HG03025 (cell line): ENCODE measurements around the gene DNAJA2.
A peak's percentile ranks its signal among the peaks of the same experiment; 100 is the strongest.
"Not testable (repeated sequence)": the region's sequence is repeated elsewhere in the genome, so short reads cannot be mapped to it uniquely, and the experiment has no call there.

ENCODE experiments used
- ATAC-seq: cut with Tn5 transposase; IDR thresholded peaks from one replicate; pipeline ENCODE4 v1.9.1; 2021; ENCODE audit warnings: mild to moderate bottlenecking, moderate library complexity; ENCODE audit not compliant: unreplicated experiment, low FRiP score

The DNAJA2 gene

DNA sequence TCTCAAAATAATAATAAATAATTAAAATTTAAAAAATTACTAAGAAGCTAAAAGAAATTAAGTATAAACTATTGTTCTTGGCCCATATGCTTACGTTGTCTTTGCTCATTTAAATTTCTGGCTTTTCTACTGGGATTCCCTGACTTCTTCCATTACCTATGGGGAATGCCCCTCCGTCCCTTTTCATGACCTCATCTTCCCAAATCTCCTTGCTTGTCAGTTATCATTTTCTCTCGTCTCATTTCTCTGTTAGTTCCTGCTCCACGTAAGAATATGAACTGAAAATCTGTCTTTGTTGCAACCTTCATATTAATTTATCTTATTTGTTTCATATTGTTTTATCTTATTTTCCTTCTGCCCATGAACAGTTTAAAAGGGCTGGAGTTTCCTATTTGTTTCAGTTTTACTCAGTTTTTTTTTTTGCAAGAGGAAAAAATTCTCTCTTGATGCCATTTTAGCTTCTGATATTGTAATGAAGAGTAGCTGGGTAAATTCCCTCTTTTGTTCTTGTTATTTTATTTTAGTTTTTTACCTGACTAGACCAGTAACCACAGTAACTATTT lies 2.5 kb upstream of the DNAJA2 start:
- ATAC-seq: no peak

DNA sequence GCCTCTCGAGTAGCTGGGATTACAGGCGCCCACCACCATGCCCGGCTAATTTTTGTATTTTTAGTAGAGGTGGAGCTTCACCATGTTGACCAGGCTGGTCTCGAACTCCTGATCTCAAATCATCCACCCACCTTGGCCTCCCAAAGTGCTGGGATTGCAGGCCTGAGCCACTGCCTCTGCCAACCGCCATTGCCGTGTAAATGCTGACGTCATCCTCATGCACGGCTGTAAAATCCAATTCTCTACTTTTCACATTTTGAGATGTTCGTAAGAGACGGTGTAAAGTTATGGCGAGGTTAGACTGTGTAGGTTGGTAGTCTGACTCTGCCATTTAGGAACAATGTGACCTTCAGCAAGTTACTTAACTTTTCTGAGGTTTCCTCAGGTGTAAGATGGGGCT lies 1.7 kb upstream of the DNAJA2 start:
- no peak for ATAC-seq

DNA sequence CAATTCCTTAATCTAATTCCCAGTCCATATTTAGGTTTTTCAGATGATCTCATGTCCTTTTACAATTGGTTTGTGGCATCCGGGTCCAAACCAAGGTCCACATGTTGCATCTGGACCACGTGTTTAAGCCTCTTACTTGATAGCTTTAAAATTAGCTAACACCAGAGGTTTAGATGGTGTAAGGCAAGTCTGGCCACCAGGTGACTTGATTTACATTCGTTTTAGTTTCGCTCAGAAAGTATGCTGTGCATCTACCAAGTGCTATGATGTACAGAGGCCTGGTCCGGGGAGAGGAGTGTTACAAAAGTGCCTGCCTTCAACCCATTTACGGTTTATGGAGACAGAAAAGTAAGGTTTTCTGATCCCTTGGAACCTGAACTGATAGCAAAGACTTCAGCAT lies 878 bp upstream of the DNAJA2 start:
- no peak for ATAC-seq

DNA sequence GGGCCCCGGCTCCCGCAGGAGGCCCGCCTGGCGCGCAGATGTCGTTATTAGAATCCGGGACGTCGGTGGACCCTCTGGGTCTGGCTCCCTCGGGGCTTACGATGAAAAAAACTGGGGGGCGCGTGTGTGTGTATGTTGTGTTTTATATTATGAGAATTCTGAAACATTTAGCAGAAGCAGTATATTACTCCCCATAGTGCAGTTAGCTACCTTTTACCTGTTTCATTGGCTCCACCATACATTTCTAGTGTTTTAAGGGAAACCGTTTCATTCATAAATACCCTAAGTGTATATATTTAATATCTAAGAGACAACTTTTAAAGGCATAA lies 486 bp upstream of the DNAJA2 start:
- ATAC-seq: no peak

DNA sequence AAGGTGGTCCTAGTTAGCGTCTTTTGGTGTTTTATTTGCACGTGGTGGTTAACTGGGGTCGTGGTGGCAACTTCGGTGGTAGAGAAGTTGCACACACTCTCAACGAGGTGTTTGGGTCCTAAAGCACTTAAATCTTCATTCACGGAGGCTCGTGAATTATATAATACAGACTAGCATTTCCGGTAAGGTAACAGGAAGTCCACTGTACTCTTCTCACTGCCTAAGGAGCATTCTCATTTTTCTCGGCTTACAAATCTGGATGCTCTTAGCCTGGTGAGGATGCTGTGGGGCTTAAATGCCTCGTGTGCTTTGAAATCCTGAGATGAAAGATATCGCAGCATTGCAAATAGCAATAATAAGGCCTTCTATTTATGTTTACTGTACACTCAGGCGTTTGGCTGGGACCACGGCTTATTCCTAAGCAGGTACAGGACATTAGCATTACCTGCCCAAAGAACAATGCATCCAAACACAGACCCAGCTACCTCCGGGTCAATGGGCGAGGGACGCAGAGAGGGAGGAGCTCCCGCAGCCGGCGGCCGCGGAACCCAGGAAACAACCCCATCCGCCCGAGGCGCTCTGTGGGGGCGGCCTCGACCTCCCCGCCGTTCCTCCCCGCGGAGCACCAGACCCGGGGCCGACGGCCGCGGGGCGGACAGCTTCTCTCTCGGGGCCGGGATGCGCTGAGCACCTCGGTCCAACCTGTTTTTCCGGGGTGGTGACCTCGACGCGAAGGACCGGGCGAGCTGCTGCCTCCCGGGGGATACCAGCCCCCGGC lies 856 bp downstream of the DNAJA2 start:
- peak; percentile 47 for ATAC-seq

DNA sequence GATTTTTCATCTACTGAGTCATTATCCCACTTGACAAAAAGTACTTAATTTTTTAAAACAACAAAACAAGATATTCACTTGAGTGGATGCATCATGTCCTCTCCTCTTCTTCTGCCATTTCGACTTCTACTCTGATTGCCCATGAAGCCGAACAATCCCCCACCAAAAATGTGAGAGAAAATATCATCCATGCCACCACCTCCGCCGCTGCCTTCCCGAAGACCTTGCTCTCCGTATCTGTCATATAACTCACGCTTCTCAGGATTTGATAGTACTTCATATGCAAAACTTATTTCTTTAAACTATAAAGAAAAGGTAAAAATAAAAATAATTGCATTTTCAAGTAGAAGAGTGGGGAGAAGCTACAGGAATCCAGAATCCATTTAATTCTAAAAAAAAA lies 2.2 kb downstream of the DNAJA2 start:
- ATAC-seq: no peak

DNA sequence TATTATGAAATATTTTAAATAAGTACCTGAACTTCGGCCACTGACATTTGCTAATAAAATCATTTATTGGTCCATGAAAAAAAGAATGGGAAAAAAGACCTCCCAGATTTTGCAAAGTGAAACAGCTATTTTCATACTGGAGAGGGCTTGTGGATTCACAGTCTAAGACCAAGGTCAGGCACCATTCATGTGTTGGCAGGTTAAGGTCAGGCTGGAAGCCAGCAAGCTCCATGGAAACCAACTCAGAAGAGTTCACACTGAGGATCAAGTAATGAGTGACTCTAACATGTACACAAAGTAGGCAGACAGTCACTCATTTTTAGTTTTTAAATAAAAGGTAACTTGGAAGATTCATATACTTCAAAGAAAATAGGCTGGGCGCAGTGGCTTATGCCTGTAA lies 3.4 kb downstream of the DNAJA2 start:
- ATAC-seq: no peak

DNA sequence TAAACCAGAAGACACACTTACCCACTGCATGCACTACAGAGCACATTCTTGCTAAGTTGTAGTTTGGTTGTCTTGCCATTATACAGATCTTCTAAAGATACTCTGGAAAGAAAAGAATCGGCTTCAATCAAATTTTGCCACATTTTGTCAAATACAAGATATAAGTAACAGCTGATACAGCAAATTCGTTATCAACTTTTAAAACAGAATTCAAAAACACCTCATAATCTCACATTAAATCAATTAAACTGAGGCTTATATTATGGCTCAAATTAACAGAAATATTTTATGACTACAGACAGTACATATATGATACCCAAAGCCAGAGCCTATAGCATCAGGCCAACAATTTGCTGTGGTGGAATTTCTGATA lies 5.4 kb downstream of the DNAJA2 start:
- ATAC-seq: no peak

DNA sequence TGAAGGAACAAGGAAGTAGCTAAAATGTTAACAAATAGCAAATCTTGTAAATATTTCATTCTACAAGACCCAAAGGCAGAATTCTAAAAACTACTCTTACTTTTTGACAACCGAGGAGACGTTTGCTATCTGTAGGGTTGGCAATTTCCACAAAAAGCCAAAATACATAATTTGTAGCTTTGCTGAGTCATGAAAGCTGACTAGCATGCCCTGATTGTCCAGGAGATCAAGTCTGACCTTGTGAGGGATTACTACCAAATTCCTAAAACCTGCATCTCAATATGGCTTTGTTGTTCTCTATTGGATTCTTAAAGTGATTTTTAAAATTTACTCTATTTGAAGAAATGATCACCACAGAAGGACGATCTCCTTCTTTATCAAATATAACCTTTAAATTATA lies 10.8 kb downstream of the DNAJA2 start:
- ATAC-seq: no peak

DNA sequence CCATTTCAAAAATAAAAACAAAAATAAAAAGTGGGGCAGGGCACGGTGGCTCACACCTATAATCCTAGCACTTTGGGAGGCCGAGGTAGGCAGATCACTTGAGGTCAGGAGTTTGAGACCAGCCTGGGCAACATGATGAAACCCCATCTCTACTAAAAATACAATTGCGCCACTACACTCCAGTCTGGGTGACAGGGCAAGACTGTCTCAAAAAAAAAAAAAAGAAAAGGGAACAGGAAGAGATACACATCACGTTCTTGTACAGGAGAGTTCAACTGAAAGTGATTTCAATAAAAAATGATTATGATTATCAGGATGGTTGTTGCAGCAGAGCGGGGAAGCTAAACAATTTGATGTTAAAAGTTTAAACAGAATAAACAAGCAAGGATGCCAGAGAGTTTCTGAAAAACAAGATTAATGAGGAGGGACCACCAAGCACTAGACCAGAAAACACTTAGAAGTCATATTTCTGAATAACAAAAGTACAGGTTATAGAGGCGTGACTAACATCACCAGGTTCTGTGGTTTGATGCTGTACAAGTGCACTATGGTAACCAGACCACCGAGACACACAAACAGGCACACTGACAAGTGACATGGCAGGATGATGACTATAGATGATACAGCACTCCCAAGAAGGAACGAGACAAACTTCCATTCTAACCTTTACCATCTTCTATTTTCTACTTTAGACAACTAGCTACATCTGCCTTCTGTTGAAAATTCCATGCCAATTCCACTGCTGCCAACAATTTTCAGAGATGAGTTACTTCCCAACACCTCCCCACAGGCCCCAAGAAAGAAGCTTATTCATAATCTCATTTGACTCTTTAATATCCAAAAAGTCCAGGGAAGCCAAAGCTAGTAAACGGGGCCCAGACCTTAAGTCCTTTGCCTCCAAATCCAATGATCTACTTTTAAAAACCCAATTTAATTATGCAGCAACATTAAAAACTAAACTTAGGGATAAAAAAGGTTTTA lies 11.8 kb downstream of the DNAJA2 start:
- ATAC-seq: no peak

DNA sequence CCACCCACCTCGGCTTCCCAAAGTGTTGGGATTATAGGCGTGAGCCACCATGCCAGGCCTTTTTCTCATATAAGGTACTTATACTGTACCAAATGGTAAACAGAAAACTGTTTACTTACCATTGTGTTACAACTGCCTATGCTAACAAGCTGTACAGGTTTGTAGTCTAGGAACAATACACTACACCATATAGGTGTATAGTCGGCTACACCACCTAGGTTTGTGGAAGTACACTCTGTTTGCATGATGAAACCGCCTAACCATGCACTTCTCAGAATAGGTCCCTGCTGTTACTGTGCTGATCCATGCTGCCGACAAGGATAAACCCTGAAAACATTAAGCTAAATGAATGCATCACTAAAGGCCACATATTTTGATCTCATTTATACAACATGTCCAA lies 18.9 kb downstream of the DNAJA2 start:
- ATAC-seq: no peak

DNA sequence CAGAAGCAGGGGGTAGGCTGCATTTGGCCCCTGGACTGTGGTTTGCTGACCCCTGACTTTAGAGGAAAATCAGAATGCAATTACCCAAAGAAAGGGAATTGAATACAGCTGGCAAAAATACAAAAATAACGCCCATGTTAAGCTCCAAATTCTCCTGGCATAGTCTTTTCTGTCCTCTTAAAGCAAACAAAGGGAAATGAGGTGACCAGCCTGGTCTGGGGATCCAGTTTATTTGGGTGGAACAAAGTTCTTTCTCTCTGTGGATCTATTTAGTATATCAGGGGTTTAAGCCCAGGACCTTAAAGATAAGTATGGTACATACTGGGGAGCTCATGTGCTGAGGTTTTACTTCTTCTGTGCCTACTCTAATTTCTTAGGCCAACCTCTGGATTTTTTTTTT lies 23.5 kb downstream of the DNAJA2 start:
- no peak for ATAC-seq

DNA sequence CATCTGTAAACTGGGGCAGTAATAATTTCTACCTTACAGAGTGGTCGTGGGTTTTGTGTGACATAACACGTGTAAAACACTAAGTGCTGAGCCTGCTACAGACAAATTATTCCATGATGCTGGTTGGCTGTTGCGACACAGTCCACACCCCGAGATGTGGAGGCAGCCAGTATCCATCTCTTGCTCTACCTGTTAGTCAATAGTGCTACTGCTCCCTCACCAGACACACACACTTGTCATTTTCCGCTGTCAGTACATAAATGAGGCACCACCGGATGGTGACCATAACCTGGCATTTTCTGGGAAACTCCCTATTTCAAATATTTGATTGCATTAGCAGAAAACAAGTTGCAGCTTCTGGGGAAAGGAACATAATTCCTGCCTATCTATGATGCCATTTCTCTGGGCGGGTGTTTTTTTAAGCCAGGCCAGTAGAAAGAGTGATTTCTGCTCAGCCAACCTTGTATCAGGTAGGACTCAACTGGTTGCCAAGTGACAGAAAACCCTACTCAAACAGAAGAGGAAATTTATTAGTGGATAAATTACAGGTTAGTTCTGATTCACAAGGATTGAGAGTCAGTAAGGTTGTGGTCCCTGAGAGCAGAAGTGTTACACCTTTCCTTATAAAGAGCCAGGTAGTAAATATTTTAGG lies 24.1 kb downstream of the DNAJA2 start:
- ATAC-seq: no peak

DNA sequence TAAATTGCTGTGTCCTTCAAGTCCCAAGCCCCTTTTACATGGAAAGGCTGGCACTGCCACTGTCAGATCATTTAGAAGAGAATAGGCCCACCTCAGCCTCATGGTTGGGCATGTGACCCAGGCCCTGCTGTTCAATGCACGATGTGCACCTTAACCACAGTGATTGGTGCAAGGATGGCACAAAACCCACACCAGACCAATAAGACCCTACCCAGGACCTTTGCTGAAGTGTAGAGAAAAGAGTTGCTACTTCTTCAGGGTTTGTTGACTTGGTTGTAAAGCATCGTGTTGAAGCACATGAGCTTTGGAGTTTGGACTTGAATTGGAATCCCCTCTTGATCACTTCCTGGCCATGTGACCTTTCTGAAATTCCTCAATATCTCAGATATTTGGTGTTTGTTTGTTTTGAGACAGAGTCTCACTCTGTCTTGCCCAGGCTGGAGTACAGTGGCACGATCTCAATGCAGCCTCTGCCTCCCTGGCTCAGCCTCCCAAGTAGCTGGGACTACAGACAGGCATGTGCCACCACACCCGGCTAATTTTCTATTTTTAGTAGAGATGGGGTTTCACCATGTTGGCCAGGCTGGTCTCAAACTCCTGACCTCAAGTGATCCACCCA lies 24.8 kb downstream of the DNAJA2 start:
- no peak for ATAC-seq

DNA sequence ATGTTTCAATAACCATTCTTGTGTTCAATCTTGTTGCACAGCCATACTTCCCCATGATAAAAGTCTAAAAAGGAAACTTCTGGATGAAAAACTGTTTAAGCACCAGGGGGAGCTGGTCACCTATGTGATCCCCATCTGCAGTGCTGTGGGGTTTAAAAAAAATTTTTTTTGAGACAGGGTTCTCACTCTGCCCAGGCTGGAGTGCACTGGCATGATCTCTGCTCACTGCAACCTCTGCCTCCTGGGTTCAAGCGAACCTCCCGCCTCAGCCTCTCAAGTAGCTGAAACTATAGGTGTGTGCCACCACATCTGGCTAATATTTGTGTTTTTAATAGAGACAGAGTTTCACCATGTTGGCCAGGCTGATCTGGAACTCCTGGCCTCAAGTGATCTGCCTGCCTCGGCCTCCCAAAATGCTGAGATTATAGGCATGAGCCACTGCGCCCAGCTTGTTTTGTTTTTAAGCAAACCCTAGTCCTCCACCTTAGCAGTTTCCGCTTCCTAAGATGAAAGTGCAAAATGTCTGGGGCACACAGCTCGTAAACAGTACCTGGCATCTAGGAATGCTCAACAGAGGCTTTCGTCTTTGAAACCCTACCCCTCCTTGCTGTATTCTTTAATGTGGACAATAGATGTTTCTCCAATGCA lies 25.4 kb downstream of the DNAJA2 start:
- ATAC-seq: no peak

DNA sequence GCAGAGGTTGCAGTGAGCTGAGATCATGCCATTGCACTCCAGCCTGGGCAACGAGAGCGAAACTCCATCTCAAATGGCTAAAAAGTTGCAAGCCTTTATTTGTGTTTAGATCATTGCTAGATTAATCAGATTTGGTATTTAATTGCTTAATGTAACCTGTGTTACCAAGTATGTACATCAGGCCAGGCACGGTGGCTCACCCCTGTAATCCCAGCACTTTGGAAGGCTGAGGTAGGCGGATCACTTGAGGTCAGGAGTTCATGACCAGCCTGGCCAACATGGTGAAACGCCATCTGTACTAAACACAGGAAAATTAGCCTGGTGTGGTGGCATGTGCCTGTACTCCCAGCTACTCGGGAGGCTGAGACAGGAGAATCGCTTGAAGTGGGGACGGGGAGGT lies 28.8 kb downstream of the DNAJA2 start:
- not testable (repeated sequence) for ATAC-seq

DNA sequence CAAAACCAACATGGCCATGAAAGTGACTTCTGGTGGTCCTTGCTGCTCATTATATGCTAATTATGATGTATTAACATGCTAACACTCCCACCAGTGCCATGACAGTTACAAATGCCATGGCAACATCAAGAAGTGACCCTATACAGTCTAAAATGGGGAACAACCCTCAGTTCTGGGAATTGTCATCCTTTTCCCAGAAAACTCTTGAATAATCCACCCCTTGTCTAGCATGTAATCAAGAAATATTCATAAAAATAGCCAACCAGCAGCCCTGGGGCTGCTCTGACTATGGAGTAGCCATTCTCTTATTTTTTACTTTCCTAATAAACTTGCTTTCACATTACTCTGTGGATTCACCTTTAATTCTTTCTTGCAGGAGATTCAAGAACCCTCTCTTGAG lies 35.9 kb downstream of the DNAJA2 start:
- ATAC-seq: no peak

DNA sequence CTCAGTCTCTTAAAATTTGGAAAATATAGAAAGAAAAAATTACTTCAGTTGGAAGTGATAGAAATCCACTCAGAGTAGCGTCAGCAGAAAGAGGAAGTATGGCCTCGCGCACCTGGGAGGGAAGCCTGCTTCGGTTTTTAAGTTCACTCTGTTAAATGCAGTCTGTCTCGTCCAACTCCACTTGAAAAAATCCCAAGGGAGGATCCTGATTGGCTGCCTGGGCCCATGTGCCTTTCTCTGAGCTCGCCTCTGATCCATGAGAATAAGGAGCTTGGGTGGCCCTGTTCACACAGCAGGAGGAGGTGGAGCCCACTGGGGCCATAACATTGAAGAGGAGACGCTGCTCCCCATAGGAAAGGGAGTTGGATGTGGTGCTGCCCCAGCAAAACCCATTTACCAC lies 40.7 kb downstream of the DNAJA2 start:
- ATAC-seq: peak; percentile 49

DNA sequence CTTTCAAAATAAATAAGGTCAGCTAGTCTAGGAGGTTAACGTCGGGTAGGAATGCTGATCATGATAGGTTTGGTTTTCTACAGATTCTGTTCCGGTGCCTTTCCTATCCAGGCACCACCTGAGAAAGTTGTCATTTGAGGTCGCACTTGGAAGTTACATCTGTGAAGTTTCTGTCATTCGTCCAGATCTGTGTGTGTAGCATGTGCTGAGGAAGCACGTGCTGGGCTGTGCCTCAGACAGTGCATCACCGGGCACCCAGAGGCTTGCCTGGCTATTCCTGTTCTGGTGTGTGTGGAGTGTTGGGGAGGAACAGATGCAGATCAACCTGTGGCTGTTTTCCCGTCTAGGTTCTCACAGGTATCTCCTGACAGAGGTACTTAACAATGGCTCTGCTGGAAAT lies 42.6 kb downstream of the DNAJA2 start:
- ATAC-seq: no peak
